HG03565 (cell line): ENCODE data around the gene MMP7.

Experiments
- ATAC-seq: cut with Tn5 transposase; IDR thresholded peaks from one replicate; pipeline ENCODE4 v1.9.1; 2021; ENCODE audit warnings: mild to moderate bottlenecking, moderate library complexity; ENCODE audit not compliant: unreplicated experiment

MMP7 gene

GRCh38 chr11:102530558-102530957 is at the start of gene MMP7:
MMP7 (minus strand) TSS chr11:102530747; CDS start chr11:102530700, 47 bp downstream.
- ATAC-seq, result peak; percentile 53

- ATAC-seq, result no peak
Observed at GRCh38 chr11:102577723-102578122, 47.2 kb upstream of the MMP7 start.

GRCh38 chr11:102577182-102577581 is 46.6 kb upstream of the MMP7 start:
- peak; percentile 61 for ATAC-seq

GRCh38 chr11:102576350-102576749 is 45.8 kb upstream of the MMP7 start:
- ATAC-seq, result no peak

- no peak for ATAC-seq
Observed at GRCh38 chr11:102575012-102575411, 44.5 kb upstream of the MMP7 start.

- no peak for ATAC-seq
Observed at GRCh38 chr11:102573851-102574250, 43.3 kb upstream of the MMP7 start.

GRCh38 chr11:102572554-102573220 is 42.1 kb upstream of the MMP7 start:
- ATAC-seq, result no peak

DNA sequence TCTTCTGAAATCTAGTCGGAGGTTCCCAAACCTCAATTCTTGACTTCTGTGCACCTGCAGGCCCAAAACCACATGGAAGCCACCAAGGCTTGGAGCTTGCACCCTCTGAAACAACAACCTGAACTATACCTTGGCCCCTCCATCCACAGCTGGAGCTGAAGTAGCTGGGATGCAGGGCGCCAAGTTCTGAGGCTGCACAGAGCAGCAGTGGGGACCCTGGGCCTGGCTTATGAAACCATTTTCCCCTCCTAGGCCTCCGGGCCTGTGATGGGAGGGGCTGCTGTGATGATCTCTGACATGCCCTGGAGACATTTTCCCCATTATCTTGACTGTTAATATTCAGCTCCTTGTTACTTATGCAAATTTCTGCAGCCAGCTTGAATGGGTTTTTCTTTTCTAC is 38.3 kb upstream of the MMP7 start:
- ATAC-seq, result no peak

- ATAC-seq, result no peak
Observed at GRCh38 chr11:102566112-102566511, 35.6 kb upstream of the MMP7 start.

- peak; percentile 55 for ATAC-seq
Observed at GRCh38 chr11:102564110-102564509, 33.6 kb upstream of the MMP7 start.

GRCh38 chr11:102561636-102562035 is 31.1 kb upstream of the MMP7 start:
- no peak for ATAC-seq

- peak; percentile 81 for ATAC-seq
Observed at GRCh38 chr11:102560555-102561011, 30.0 kb upstream of the MMP7 start.

DNA sequence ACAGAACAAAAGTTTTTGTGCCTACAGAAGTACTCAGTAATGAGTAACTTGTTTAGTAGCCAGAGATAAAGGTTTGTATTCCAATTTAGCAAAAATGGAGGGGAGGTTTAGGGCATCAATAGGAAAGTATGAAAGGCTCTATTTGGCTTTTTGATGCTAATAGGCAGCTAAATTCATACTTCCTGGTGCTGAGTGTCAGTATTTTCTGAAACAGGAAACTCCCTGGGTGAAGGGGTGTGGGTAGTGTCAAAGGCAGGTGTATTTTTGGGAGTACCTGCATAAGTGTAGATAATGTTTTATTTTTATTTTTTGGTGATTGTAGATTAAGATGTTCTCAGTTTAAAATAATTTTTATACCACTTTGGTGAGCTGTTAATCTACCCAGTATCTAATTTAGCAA is 29.3 kb upstream of the MMP7 start:
- peak; percentile 27 for ATAC-seq

GRCh38 chr11:102555091-102555490 is 24.5 kb upstream of the MMP7 start:
- no peak for ATAC-seq

- peak; percentile 83 for ATAC-seq
Observed at GRCh38 chr11:102553835-102554282, 23.3 kb upstream of the MMP7 start.

- no peak for ATAC-seq
Observed at GRCh38 chr11:102552447-102553194, 22.1 kb upstream of the MMP7 start.

GRCh38 chr11:102552020-102552419 is 21.5 kb upstream of the MMP7 start:
- no peak for ATAC-seq

GRCh38 chr11:102551169-102551781 is 20.7 kb upstream of the MMP7 start:
- ATAC-seq, result no peak

- ATAC-seq, result peak; percentile 74
Observed at GRCh38 chr11:102546923-102547471, 16.4 kb upstream of the MMP7 start.

DNA sequence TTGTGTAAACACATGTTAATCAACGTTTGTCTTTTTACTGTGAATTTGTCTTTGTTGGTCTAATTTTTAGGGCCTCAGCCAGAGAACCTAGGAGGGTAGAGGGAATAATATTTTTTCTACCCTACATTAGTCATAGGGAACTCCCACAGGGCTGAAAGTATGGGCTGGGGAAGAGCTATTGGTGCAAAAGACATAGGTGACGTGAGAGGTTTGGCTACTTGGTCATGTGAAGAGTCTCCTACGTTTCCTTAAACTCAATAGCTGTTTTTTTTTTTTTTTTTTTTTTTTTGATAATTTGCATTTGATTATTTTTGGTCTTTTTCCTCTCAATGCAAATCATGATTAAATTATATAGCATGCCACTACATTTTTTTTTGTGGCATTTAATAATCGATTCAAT is 15.9 kb upstream of the MMP7 start:
- ATAC-seq, result peak; percentile 46

DNA sequence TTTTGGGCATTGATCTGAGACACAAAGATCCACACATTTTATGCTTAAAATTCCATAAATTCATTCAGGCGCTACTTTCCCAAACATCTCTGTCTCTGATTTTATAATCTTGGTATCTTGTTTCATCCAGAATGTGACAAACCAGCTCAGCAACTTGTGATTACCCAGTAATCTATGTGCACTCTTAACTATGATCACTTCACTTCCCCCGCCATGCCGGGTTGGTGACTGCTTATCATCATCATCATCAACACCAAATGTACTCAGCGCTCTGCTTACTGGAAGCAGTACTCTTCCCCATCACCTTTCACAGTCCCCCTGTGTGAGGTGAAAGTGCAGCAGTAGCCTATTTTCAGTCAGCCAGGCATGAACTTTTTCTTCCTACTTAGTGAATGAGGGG is 15.2 kb upstream of the MMP7 start:
- no peak for ATAC-seq

- ATAC-seq, result no peak
Observed at GRCh38 chr11:102544594-102544993, 14.0 kb upstream of the MMP7 start.
